Measurements from ENCODE around the gene ADARB2. TPM values are rescaled to one million over a fixed set of nuclear protein-coding genes. Genes with fewer than 3 reads are reported as not detected.

ADARB2 gene
- total RNA-seq, 8 experiments from 2014 or later: 0.13 to 2.6 (median 1.5) TPM

DNA sequence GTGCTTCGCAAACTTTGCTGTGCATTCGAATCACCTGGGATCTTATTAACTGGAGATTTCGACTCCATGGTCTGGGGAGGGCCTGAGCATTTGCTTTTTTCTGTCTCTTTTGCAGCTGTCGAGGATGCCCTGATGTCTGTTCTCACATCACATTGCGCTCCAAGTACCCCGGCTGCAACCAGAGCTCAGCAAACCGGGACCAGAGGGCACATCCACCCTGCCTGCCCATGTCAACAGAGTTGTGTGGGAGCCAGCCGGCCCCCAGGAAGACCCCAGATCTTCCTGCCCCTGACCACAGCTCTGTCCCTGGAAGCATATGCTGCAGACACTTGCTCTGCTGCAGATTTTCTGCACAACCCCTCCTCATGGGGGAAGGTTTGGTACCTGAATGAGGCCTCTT is 180.8 kb downstream of the ADARB2 start:
- in situ Hi-C loops (cut with MboI; ENCODE audit: low pct_unique_long_range_greater_than_20kb in 2 of 9, low sequenced_read_pairs in 9 of 9, unreplicated experiment in 9 of 9): no loop called here
- WGBS, 10 experiments: 0 to 85% (median 62%) methylated on average over 1 to 8 of the region's 8 CpGs; no CpG with 5 or more reads in 3 of the 10 experiments
- Histone ChIP-seq H3K27ac (no peak overlapping the region), H3K4me1 (replicated peaks in 1 of 2) (peaks cover 17 to 25% of the 10 kb centered on the region in 2 donors), H3K4me3 (no peak overlapping the region)
- no peak for ATAC-seq (replicated peaks in 6 of 8)

DNA sequence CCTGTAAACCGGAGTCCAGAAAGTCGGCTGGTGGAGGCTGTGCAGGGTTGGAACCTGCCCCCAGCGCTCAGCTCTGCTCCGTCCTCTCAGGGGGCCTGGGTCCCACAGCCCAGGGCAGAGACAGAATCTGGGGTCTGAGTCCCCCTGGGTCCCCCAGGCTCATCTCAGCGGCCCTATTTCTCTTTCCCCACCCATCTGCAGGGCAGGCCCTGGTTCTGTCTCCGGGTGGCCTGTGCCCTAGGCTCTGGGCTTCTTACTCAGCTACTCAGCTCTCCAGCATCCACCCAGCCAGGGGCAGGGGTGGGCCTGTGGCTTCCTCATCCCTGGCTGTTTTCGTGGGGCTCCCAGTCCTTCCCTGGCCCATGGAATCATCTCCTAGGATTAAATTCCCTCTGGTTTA is 183.4 kb downstream of the ADARB2 start:
- in situ Hi-C loops (cut with MboI; ENCODE audit: low pct_unique_long_range_greater_than_20kb in 2 of 9, low sequenced_read_pairs in 9 of 9, unreplicated experiment in 9 of 9): no loop called here
- Histone ChIP-seq H3K4me3 (no peak overlapping the region), H3K27ac (no peak overlapping the region), H3K4me1 (replicated peaks in 1 of 2) (peaks cover 5 to 13% of the 10 kb centered on the region in 2 donors)
- 0 to 76% methylated on average over 1 to 3 of the region's 7 CpGs; no CpG with 5 or more reads in 8 of the 10 experiments for WGBS, 10 experiments
- no peak for ATAC-seq (replicated peaks in 6 of 8)

DNA sequence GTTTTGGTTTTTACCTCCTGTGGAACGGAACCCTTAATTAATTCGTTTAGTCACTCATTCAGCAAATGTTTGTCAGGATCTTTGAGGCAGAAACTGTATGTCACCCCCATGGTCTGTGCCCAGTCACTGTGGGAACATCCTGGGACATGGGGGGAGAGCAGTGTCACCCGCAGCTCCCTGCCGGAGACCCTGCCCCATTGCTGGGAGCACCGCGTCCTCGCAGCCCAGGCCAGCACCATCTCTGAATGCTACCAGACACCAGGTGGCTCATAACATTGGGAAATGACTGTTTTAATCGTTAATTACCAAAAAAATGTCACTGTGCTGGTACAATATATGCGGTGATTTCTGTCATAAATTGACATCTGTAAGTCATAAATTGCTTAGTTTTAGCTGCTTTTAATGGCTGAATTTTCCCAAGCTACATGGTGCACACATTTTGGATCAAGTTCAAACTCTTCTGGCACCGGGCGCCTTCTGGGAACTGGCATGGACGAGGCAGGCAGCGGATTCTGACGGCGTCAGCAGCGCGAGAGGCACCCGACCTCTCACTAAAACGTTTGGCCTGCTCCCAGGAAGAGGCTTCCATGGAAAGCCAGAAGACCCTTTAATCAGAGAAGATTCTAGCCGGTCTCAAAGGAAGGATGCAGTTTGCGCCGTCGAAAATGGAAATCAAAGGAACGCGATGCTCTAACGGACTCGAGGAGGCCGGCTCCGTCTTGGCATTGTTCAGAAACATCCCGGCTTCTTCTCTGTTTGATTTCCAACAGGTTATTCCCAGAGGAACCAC is 184.2 kb downstream of the ADARB2 start:
- Histone ChIP-seq H3K4me3 (no peak overlapping the region), H3K4me1 (replicated peaks in 1 of 2) (peaks cover 2 to 10% of the 10 kb centered on the region in 2 donors), H3K27ac (no peak overlapping the region)
- ATAC-seq (replicated peaks in 6 of 8): no peak
- in situ Hi-C loops (cut with MboI; ENCODE audit: low pct_unique_long_range_greater_than_20kb in 2 of 9, low sequenced_read_pairs in 9 of 9, unreplicated experiment in 9 of 9): no loop called here
- WGBS, 10 experiments: 9 to 88% (median 79%) methylated on average over 7 to 23 of the region's 30 CpGs; no CpG with 5 or more reads in 2 of the 10 experiments

DNA sequence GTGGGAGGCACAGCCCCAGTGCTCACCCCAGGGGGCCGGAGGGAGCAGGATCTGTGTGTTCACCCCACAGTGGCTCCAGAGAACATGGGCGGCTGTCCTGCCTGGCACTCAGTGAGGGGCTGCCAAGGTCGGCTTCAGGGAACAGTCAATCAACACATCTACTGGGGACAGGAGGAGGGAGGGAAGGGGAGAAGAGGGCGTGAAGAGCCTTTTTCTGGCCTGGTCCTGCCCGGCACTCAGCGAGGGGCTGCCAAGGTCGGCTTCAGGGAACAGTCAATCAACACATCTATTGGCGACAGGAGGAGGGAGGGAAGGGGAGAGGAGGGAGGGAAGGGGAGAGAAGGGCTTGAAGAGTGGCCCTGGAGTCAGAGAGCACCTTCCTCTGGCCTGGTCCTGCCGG is 184.9 kb downstream of the ADARB2 start:
- peaks cover 2 to 10% of the 10 kb centered on the region in 2 donors for H3K4me1 ChIP-seq (replicated peaks in 1 of 2)
- ATAC-seq (replicated peaks in 6 of 8): peak in 3 of 8 experiments; percentile 4 to 60 (median 53)
- 33 to 100% methylated on average over 1 to 3 of the region's 9 CpGs; no CpG with 5 or more reads in 8 of the 10 experiments for WGBS, 10 experiments
- H3K27ac ChIP-seq: no peak overlapping the region
- in situ Hi-C loops (cut with MboI; ENCODE audit: low pct_unique_long_range_greater_than_20kb in 2 of 9, low sequenced_read_pairs in 9 of 9, unreplicated experiment in 9 of 9): no loop called here
- no peak overlapping the region for H3K4me3 ChIP-seq

DNA sequence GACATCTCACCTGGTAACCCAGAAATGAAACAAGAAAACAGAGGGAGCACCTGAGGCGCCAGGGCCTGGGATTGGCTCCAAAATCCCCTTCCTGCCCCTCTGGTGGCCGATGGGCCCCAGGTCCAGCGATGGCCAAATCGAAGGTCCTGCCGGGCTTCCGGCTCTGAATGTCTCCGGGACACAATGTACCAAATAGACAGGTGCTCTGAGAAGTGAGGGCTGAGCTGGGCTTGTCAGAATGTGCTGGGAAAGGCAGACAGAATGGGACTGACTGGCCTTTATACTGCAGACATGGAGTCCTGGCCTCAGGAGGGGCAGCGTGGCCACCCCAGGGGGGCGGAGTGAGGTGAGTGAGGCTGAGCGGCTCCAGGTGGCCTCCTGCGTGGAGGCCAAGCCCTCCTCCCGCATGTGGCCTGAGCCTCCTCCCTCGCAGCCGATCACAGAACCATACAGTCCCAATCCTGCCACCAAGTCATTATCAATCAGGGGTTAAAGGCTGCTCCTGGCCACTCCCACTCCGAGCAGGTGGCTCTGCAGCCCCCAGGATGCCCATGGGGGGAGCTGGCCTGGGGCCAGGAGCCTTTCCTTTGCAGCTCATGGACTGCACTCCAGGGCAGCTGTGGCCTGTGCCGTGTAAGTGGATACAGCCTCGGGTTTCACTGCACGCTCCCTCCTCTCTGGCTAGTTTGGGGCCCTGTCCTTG is 185.5 kb downstream of the ADARB2 start:
- ATAC-seq (replicated peaks in 6 of 8): peak in 3 of 8 experiments; percentile 19 to 54 (median 50)
- no peak overlapping the region for H3K4me3 ChIP-seq
- in situ Hi-C loops (cut with MboI; ENCODE audit: low pct_unique_long_range_greater_than_20kb in 2 of 9, low sequenced_read_pairs in 9 of 9, unreplicated experiment in 9 of 9): no loop called here
- WGBS, 10 experiments: 20 to 90% (median 80%) methylated on average over 1 to 11 of the region's 18 CpGs; no CpG with 5 or more reads in 3 of the 10 experiments
- H3K4me1 ChIP-seq (replicated peaks in 1 of 2): peaks cover 4 to 10% of the 10 kb centered on the region in 2 donors
- H3K27ac ChIP-seq: no peak overlapping the region

DNA sequence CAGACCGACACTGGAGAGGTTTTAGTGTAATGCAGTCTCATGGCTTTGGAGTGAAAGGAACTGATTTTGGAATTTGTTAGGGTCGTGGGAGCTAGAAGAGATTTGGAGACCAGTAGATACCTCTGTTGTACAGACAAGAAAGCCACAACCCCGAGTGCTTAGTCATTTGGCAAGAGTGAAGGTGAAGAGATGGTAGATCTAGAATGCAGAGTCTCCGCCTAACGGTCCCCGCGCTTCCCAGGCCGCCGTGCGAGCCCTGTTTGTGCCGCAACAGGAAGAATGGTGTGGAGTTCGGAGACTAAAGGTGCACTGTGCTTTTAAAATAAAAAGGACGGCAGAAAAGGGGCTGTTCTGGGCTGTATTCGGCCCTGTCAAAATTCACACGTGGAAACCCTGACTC is 186.7 kb downstream of the ADARB2 start:
- no peak for ATAC-seq (replicated peaks in 6 of 8)
- in situ Hi-C loops (cut with MboI; ENCODE audit: low pct_unique_long_range_greater_than_20kb in 2 of 9, low sequenced_read_pairs in 9 of 9, unreplicated experiment in 9 of 9): no loop called here
- Histone ChIP-seq H3K4me1 (replicated peaks in 1 of 2) (peaks cover 5 to 10% of the 10 kb centered on the region in 2 donors), H3K4me3 (no peak overlapping the region), H3K27ac (no peak overlapping the region)
- 27 to 100% (median 45%) methylated on average over 1 to 13 of the region's 15 CpGs; no CpG with 5 or more reads in 1 of the 10 experiments for WGBS, 10 experiments

DNA sequence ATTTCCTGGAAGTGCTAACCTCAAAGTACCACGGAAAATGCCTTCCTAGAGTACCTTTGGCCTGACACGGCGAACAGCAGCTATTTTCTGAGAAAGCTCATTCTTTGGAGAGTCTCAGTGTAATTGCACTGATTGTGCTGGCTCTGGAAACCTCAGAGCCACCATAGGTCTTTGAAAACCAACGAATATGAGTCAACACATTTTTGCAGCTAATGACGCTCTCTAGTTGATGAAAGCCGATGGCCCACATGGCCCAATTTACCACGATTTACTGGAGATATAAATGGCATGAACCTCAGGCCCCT is 187.1 kb downstream of the ADARB2 start:
- peak in 1 of 8 experiments; percentile 53 for ATAC-seq (replicated peaks in 6 of 8)
- 20 to 92% (median 74%) methylated on average over 1 to 7 of the region's 7 CpGs; no CpG with 5 or more reads in 2 of the 10 experiments for WGBS, 10 experiments
- H3K27ac ChIP-seq: no peak overlapping the region
- H3K4me3 ChIP-seq: no peak overlapping the region
- H3K4me1 ChIP-seq (replicated peaks in 1 of 2): peaks cover 5 to 10% of the 10 kb centered on the region in 2 donors
- in situ Hi-C loops (cut with MboI; ENCODE audit: low pct_unique_long_range_greater_than_20kb in 2 of 9, low sequenced_read_pairs in 9 of 9, unreplicated experiment in 9 of 9): no loop called here

DNA sequence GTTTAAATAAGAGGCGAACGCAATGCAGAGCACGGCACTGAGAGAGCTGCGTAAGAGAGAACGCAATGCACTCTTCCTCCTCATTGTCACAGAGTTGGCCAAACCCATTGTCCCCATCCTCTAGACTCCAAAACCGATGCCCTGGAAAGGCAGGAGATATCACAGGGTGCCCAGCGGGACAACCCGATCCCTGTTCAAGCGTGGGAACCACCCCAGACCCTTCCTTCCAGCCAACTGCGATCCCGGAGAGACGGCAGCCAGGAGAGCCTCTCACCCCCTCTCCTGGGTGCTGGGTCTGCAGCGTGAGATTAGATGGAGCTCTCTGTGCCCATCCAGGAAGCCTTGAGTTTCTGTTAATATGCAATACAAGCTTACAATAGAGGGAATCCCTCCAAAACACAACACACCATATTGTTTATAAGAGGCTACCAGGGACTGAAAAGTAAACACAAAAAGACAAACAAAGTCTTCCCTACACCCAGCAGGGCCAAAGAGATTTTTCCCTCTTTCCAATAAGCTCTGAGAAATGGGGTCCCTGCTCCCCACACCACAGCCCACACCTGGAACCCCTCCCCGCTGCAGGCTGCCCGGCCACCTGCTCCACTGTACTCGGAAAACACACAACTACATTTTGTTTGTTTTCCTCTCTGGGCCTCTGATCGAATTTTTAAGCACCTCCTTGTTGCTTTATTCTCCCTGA is 187.6 kb downstream of the ADARB2 start:
- WGBS, 10 experiments: 20 to 100% (median 56%) methylated on average over 1 to 11 of the region's 17 CpGs; no CpG with 5 or more reads in 1 of the 10 experiments
- in situ Hi-C loops (cut with MboI; ENCODE audit: low pct_unique_long_range_greater_than_20kb in 2 of 9, low sequenced_read_pairs in 9 of 9, unreplicated experiment in 9 of 9): no loop called here
- Histone ChIP-seq H3K4me1 (replicated peaks in 1 of 2) (peaks cover 5 to 10% of the 10 kb centered on the region in 2 donors), H3K4me3 (no peak overlapping the region), H3K27ac (no peak overlapping the region)
- ATAC-seq (replicated peaks in 6 of 8): no peak

DNA sequence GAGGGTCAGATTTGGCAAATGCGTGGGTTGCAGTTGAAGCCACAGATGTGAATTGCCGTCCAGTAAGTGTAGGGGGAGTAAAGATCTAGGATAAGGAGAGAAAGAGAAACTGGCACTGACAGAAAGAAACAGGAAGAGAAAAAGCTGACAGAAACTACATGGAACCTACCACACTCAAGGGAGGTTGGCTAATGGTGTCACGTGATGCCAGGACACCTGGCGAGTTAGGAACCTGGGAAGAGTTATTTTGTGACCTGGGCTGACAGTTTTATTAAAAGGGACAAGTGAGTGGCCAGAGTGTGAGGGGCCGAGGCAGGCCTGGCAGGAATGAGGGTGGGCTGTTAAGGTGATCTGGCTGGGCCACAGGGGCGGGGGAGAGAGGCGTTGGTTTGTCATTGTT is 188.7 kb downstream of the ADARB2 start:
- 0 to 100% (median 89%) methylated on average over 1 to 5 of the region's 7 CpGs; no CpG with 5 or more reads in 3 of the 10 experiments for WGBS, 10 experiments
- no peak overlapping the region for H3K4me3 ChIP-seq
- H3K4me1 ChIP-seq (replicated peaks in 1 of 2): peaks cover 4 to 10% of the 10 kb centered on the region in 2 donors
- H3K27ac ChIP-seq: no peak overlapping the region
- in situ Hi-C loops (cut with MboI; ENCODE audit: low pct_unique_long_range_greater_than_20kb in 2 of 9, low sequenced_read_pairs in 9 of 9, unreplicated experiment in 9 of 9): no loop called here
- ATAC-seq (replicated peaks in 6 of 8): no peak

DNA sequence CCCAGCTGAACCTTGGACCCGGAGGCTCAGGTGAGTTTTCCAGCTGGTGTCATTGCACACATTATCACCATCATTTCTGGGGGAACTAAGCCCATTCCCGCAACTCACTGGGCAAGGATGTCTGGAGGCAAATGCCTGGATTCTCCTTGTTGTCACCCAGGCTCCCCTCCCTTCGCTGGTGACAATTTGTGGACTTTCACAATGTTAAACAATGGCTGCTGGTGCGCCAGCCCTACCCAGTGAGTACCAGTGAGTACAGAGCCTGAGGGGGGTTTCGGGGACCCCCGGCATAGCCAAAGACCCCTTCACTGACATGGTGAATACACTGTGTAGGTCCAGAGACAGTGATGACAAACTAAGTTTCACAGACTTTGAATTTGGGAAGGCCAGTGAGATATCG is 189.2 kb downstream of the ADARB2 start:
- Histone ChIP-seq H3K27ac (no peak overlapping the region), H3K4me3 (no peak overlapping the region), H3K4me1 (replicated peaks in 1 of 2) (peaks cover 3 to 10% of the 10 kb centered on the region in 2 donors)
- in situ Hi-C loops (cut with MboI; ENCODE audit: low pct_unique_long_range_greater_than_20kb in 2 of 9, low sequenced_read_pairs in 9 of 9, unreplicated experiment in 9 of 9): no loop called here
- 12 to 100% (median 86%) methylated on average over 1 to 4 of the region's 7 CpGs; no CpG with 5 or more reads in 5 of the 10 experiments for WGBS, 10 experiments
- ATAC-seq (replicated peaks in 6 of 8): no peak

DNA sequence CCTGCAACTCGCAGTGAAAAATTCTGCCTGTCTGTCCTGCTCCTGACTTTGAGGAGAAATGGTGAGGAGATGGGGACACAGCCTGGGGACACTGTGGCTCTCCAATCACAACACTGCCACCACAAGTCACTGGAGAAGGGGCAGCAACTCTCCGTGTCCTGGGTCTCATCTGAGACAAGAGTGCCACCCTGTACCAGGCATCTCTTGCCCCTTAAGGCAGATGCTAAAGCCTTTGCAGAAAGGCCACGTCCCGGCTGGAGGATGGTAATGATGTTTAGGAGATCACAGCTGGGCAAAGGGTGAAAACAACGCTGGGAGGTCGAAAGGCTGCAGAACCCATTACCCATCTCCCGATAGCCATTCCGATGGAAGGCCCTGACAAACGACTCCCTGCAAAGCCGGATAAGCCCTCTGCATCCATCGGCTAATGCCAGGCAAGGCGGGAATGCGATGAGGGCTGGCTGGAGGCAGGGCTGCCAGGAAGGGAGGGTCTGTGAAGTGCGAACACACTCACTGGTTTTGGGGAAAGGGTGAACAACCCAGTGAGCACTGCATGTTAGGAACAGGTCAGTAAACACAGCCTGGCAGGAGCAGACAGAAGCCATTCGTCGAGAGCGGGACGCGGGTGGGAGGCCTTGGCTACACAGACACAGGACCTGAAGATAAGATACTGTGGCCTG is 190.8 kb downstream of the ADARB2 start:
- Histone ChIP-seq H3K4me3 (no peak overlapping the region), H3K4me1 (replicated peaks in 1 of 2) (peaks cover 0 to 3% of the 10 kb centered on the region in 2 donors), H3K27ac (no peak overlapping the region)
- WGBS, 10 experiments: 20 to 96% (median 87%) methylated on average over 2 to 11 of the region's 19 CpGs; no CpG with 5 or more reads in 5 of the 10 experiments
- peak in 1 of 8 experiments; percentile 36 for ATAC-seq (replicated peaks in 6 of 8)
- in situ Hi-C loops (cut with MboI; ENCODE audit: low pct_unique_long_range_greater_than_20kb in 2 of 9, low sequenced_read_pairs in 9 of 9, unreplicated experiment in 9 of 9): no loop called here

DNA sequence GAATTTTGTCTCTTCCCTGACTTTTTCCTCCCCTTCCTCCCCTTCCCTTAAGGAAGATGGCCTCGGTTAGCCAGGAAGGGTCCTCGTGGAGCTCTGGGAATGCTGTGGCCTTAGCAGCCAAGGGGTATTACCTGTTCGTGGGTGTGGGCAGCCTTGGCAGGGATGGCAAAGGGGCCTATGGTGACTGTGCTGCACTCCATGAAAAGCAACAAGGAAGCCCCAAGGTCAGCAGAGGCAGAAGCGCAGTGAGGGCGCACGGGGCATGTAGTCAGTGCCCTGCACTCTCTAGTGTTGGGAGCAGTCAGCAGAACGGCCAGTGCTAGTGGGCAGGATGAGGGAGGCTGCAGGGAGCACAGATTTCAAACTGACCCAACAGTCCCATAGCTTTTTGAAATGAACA is 191.8 kb downstream of the ADARB2 start:
- WGBS, 10 experiments: 0 to 87% (median 68%) methylated on average over 1 to 6 of the region's 7 CpGs; no CpG with 5 or more reads in 2 of the 10 experiments
- in situ Hi-C loops (cut with MboI; ENCODE audit: low pct_unique_long_range_greater_than_20kb in 2 of 9, low sequenced_read_pairs in 9 of 9, unreplicated experiment in 9 of 9): no loop called here
- no peak for ATAC-seq (replicated peaks in 6 of 8)
- Histone ChIP-seq H3K4me1 (replicated peaks in 1 of 2) (peaks cover 0 to 3% of the 10 kb centered on the region in 2 donors), H3K27ac (no peak overlapping the region), H3K4me3 (no peak overlapping the region)
